SK-N-SH (cell line): Measurements from ENCODE around the gene PABPN1L.

Source experiments
- CTCF ChIP-seq: fragments of 200-600 bp; sonication (generic); IDR thresholded peaks from 2 replicates; pipeline ENCODE4 v1.6.1; 2017; ENCODE audit warnings: antibody characterized with exemption, mild to moderate bottlenecking, moderate library complexity
- NFIC ChIP-seq: IDR thresholded peaks from 2 replicates; pipeline ENCODE4 v1.4.0; 2012; ENCODE audit warnings: borderline replicate concordance
- RAD21 ChIP-seq: IDR thresholded peaks from 2 replicates; pipeline ENCODE4 v1.6.1; 2012; ENCODE audit warnings: mild to moderate bottlenecking, low read length
- REST ChIP-seq: IDR thresholded peaks from 2 replicates; pipeline ENCODE4 v1.6.1; 2012; ENCODE audit warnings: mild to moderate bottlenecking, low read depth, low read length, moderate library complexity
- RFX5 ChIP-seq: IDR thresholded peaks from 2 replicates; pipeline ENCODE4 v1.6.1; 2012; ENCODE audit warnings: mild to moderate bottlenecking, improper control_type of control experiment, low read length

GRCh38 chr16:88900662-88901052, 34.2 kb upstream of the PABPN1L start:
- TF ChIP-seq CTCF (no peak), NFIC (no peak), RFX5 (no peak), REST (no peak), RAD21 (no peak)
